EH (cell line): Measurements from ENCODE around the gene NFIL3.

Experiments
- DNase-seq: peaks from one replicate; pipeline ENCODE4 v3.0.0-alpha.2; 2015; ENCODE audit warnings: low read depth

The NFIL3 gene

DNA sequence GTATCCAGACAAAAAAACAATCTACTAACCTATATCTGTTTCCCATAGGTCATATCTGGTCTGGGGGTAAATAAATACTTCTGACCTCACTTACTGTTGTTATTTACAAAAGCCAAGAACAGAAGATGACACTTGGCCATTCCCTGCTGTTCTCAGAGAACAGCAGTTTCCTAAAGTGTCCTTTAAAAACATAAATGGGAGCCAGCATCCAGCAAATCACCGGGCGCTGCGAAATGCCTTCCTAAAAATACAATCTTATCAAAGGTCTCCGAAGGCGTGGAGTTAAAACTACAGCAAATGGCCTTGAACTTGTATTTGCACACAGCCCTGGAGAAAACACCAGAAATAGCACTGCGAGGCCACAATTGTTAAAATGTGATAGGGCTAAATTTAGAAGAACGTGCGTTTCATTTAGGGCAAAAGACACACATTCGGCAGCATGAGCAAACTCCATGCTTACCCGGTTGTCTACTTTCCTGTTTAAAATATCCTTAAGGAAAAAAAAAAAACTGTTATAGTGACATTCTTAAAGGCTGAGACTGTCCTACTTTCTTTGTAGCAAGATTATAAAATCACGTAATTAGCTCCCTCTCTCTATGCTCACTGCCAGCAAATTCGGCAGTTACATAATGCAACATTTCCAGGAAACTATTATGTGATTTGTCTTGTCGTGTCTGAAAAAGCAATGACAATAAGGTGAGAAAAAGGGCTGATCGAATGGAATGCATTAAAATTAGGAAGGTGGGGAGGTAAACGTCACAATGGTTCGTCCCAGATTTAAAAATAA is 1.5 kb downstream of the NFIL3 start:
- peak; percentile 80 for DNase-seq

- DNase-seq: peak; percentile 43
Observed at GRCh38 chr9:91421128-91421765, 2.4 kb downstream of the NFIL3 start.

GRCh38 chr9:91420501-91421127 is 3.0 kb downstream of the NFIL3 start:
- peak; percentile 29 for DNase-seq

DNA sequence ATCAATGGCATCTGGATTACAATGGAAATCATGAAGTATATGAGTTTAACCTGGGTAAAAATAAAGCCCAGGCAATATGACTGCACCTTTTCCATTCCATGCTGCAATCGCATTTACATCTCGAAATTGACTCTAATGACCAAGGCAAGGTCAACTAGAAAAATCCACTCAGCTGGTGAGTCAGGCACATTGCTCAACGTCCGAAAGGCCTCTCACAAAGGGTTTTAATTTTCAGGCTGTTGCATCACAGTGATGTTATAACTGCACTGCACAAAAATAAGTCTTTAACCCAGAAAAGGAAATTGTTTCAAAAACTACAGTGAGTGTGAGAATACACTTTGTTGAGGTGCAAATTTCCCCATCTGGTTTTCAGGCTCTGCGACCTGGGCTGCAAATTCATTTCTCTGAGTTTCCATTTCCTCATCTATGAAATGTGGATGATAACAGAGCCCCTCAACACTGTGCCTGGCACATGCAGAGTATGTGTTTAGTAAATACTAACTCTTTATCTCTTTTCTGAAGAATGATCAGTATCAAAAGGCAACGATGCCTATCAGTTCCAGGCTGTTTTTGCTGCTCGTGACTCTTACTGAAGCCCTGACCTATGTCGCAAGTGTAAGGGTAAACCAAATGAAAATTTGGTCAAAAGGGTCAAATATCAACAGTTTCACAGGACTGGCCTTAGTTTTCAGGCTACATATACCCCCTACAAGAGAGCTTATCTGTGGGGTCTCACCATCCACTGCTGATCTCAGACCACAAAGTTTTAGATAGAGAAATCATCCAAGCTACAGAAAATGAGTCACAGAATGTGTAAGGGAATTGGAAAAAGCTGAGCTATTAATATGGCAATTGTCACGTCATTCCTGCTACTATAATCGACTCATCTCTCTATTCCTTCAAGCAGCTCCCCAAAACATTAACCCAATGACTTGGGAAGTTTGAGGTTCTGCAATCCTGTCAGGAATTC is 4.1 kb downstream of the NFIL3 start:
- DNase-seq: peak; percentile 95

DNA sequence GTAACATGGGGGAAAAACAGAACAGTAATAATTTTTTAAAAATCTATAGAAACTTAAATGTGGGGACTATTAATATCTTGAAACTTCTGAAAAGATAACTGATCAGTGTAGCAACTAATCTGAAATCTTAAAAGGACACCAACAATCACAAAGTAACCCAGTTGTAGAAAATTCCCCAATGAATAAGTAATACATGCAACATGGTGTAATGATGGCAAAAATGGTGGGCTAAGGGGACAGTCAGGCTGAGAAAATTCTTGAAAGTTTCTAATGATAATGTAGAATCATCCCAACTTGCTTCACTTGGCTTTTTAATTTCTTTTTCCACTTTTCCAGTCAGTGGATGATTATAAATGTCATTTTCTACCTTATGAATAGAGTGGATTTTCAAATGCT is 5.4 kb downstream of the NFIL3 start:
- no peak for DNase-seq

GRCh38 chr9:91417602-91418214 is 5.9 kb downstream of the NFIL3 start:
- DNase-seq: no peak

- peak; percentile 67 for DNase-seq
Observed at GRCh38 chr9:91416096-91416712, 7.4 kb downstream of the NFIL3 start.

- no peak for DNase-seq
Observed at GRCh38 chr9:91415290-91415689, 8.3 kb downstream of the NFIL3 start.

GRCh38 chr9:91412941-91413340 is 10.7 kb downstream of the NFIL3 start:
- DNase-seq: no peak

DNA sequence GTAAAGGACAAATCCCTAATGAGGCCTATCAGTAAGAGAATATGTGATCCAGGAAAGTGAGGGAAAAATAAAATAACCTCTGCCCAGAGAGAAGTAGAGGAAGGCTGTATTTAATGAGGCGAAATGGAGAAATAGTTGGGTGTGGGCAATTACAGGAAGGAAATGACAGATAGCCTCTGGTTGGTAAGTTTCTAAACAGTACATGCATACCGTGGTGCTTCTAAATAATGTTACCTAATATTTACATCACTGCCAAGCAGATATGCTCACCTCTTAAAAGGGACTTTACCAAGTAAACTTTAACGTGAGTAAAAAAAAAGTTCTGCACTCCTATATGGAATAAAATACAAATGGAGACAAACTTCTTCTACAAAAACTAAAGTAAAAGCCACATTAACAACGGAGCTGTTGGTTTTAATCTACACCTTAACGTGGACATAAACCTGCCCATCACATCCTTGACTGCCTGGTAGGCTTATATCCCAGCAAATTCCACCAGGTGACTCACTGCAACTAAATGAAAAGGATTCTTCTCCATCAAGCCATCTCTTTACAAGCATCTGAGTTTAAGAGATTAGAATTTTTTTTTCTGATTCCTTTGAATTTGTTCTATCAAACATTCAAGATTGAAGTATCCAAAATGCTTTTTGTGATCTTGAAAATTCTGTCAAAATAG is 12.4 kb downstream of the NFIL3 start:
- peak; percentile 53 for DNase-seq

DNA sequence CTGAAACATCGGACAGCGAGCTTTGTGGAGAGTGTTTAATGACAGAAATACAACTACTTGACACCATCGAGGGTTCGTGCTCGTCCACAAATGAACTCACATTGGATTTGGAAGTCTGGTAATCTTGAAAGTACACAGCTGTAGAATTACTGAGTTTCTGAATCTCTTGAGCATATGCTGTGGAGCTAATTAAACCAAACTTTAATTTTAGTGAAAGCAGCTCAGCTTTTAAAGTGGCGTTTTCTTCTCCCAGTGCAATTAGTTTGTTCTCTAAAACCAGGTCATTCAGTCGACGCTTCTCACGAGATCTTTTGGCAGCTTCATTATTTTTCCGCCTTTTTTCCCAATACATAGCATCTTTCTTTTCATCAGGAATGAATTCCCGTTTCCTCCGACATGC is 13.5 kb downstream of the NFIL3 start:
- DNase-seq: no peak

DNA sequence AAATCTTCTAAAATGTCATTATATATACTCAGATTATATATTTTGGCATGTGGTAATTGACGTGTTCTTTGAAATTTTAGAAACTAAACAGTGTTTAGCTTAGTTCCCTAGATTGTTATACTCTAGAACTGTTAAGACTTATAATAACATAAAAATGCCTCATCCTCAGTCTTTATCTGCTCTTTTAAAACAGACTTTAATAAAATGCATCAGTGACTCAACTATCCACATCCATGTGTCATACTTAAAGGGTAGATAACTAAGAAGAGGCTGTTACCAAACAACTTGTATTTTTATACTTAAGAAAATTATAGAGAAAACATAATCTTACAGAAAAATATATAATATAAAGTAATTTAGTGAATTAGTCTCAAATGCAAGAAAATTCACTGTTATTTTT is 15.2 kb downstream of the NFIL3 start:
- DNase-seq: peak; percentile 62

DNA sequence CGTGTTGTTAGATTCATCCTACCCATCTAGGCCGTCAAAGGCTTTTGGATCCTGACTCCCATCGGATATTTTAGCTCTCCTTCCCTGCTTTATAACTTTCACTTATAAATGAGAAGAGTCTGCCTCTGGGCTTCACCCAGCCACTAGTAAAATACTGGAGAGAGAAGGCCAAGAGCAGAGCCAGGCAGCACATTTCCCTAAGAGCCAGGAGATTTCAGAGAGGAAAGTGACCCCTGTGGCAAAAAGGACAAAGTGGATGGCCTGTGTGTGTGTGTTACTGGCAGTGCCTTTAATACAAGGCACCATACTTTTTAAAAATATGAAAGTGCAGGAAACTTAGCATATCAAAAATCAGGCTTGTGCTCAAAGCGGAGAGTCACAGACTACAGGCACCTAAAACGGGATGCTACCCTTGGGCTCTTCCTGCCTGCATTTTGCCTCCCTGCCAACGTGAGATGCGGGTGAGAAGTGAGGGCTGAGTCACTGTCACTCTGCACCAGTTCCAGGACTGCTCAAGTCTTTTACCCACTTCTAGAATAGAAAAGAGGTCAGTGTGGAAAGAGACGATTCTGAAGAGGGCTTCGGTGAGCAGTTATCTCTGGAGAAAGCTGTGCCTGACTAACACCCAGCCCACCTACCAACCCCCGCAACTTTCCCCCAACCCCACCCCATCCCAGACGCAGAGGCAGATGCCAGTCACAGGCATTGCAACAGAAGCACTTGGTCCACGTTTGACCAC is 15.9 kb downstream of the NFIL3 start:
- peak; percentile 63 for DNase-seq

DNA sequence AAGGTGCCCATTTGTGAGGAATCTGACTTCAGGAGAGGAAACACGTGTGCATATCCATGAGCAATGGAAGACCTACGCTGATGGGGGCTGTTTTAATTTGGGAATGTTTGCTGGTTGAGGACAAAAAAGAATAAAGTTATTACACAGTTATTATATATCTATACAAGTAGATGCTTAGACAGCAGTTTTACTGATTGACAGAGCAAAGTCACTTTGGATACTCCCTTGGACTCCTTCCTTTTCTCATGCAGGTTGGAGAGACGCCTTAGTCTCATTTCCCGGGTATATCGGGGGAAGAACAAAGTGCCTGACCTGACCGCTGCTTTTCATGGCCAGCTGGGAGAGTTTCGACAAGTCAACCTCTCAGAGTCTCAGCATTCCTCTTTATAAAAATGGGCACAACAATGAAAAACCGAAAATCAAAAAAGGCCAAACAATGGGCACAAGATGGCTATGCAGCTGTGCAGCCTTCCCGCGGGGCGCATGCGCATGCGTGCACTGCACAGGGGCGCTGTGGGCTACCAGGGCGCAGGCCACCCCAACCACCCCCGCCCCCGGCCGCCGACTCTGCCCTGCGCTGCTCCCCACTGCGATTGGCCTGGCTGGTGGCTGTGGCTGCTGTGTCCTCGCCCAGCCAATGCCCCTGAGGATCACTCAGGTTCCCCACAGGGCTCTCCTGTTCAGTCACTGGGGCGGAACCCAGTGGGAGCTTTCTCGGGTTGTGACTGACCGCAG is 18.1 kb downstream of the NFIL3 start:
- DNase-seq: no peak

DNA sequence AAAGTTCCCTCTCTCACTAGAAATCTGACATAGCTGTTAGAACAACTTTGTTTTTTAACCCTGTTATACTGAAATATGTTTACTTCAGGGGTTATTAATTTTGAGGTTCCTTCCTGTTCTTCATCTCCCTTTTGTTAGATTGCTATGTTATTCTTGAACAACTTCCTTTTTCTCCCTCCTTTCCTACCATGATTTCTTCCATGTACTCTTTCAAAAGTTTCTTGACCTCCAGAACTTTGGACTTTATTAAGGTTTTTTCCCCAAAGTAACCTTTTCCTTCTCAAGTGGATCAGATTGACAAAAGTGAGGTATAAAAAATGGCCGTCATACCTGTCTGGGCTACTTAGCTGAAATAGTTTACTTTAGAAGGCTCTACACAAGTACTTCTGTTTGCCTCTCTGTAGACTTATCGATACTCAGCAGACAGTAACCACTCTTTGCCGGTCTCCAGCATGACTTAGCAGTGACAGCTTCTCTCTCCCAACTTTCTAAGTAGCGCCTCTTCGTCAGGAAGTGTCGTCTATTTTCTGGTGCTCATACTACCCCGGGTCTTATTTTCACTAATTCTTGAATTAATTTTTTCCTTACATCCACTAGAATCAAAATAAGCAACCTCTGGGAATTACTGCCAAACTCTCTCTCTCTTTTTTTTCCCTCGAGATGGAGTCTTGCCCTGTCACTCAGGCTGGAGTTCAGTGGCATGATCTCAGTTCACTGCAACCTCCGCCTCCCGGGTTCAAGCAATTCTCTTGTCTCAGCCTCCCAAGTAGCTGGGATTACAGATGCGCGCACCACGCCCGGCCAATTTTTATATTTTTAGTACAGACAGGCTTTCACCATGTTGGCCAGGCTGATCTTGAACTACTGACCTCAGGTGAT is 19.7 kb downstream of the NFIL3 start:
- DNase-seq: no peak

- no peak for DNase-seq
Observed at GRCh38 chr9:91398926-91399325, 24.7 kb downstream of the NFIL3 start.

DNA sequence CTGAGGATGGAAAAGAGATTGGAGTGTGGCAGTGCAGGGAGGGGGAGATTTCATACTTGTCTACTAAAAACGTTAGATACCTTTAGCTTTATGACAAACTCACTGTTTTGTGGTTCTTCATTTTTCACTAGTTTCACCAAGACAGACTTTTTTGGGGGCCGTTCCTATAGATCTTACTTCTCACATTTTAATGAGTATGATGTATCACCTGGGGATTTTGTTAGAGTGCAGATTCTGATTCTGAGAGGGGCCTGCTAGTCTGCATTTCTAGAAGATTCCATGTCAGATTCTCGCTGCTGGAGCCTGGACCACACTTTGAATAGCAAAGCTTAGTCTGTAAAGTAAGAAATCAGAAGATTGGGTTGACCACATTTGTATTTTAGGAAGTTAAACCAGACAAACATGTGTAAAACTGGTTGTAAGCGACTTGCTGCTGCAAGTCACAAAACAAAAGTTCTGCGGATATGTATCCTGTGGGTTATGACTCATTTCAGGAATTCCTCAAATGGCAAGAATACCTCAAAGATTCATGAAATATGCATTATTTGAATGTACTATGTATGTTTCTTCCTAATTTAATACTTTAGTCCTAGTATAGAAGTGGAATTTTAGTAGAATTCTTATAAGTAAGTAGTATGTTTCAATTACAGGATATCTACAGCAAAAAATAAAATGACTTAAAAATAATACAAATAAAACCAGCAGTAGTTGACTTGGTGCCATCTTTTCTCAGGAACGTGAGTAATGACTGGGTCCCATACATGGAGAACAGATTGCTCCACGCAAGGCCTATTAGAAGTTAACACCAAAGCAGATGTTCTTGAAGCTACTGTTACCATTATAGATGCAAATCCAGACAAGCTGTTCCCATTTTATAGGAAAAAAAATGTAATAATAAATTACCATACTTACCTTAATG is 27.8 kb downstream of the NFIL3 start:
- peak; percentile 90 for DNase-seq
